Thyroid gland (tissue), 4 donors: ENCODE results near the gene CAMKMT.

Experiments
- CTCF ChIP-seq, 6 experiments: fragments of 200-600 bp in 3 of 6; fragments of 450-650 bp in 3 of 6; sonication (generic) in 3 of 6; IDR thresholded peaks; one replicate each; pipeline ENCODE4 v1.5.1; 2016 to 2019; ENCODE audit warnings: antibody characterized with exemption in 6 of 6, mild to moderate bottlenecking in 2 of 6, inconsistent platforms in 1 of 6, moderate library complexity in 1 of 6
- POLR2A ChIP-seq, 2 donors: fragments of 450-650 bp; IDR thresholded peaks; one replicate each; pipeline ENCODE4 v1.6.1; 2017; ENCODE audit warnings: antibody characterized with exemption in 2 of 2, mild to moderate bottlenecking in 2 of 2, moderate library complexity in 1 of 2

- no peak for TF ChIP-seq CTCF (IDR thresholded peaks at IDR 0.05)
- no peak for TF ChIP-seq POLR2A (IDR thresholded peaks at IDR 0.05)
Observed at GRCh38 chr2:44786817-44787214, 425.1 kb downstream of the CAMKMT start.
